Effector memory CD8-positive, alpha-beta T cell (primary cell): ENCODE measurements around the gene PRPSAP2.

Experiments
- ATAC-seq: fragments of 150-1000 bp; cut with Tn5 transposase; replicated peaks from 2 replicates; pipeline ENCODE4 v1.10.0; 2021; ENCODE audit warnings: mild to moderate bottlenecking, moderate library complexity
- DNase-seq, 3 experiments: peaks; one replicate each; pipeline ENCODE4 v3.0.0; 2021
- H3K27ac Mint-ChIP-seq, 2 donors: one replicate each; pipeline ENCODE4 v1.8.0; 2022; ENCODE audit warnings: mild to moderate bottlenecking in 2 of 2, mixed read lengths in 2 of 2, moderate library complexity in 2 of 2
- H3K27me3 Mint-ChIP-seq, 2 donors: one replicate each; pipeline ENCODE4 v1.8.0; 2022; ENCODE audit warnings: mixed read lengths in 2 of 2
- H3K36me3 Mint-ChIP-seq: one replicate; pipeline ENCODE4 v1.8.0; 2022; ENCODE audit warnings: mild to moderate bottlenecking, moderate library complexity, mixed read lengths; ENCODE audit not compliant: insufficient read depth
- H3K4me1 Mint-ChIP-seq, 2 donors: one replicate each; pipeline ENCODE4 v1.8.0; 2022; ENCODE audit warnings: low read depth in 2 of 2, mixed read lengths in 2 of 2
- H3K4me3 Mint-ChIP-seq, 2 donors: one replicate each; pipeline ENCODE4 v1.8.0; 2022; ENCODE audit warnings: mild to moderate bottlenecking in 2 of 2, mixed read lengths in 2 of 2, moderate library complexity in 2 of 2
- H3K9me3 Mint-ChIP-seq, 2 donors: one replicate each; pipeline ENCODE4 v1.8.0; 2022; ENCODE audit warnings: mixed read lengths in 2 of 2

The PRPSAP2 gene

DNA sequence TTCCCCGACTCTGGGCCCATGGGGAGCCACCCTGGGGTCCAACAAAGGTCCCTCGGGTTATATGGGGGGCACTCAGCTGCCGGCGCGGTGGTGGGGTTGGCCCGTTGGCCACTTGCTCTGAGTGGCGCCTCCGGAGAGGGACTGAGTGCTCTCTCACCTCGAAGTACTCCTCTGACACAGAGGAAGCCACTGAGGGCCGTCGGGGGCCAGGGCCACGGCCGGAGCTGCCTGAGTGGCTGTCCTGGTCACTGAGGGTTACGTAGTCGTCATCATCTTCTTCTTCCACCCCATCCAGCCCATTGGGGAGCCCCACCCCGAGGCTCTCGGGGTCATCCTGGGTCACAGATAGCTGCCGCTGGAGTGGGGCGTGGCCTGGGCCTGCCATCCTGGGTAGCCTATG lies 119.7 kb downstream of the PRPSAP2 start:
- no peak overlapping the region for H3K4me3 Mint-ChIP-seq
- peaks cover 11% of the 10 kb centered on the region for H3K36me3 Mint-ChIP-seq
- no peaks in the 10 kb centered on the region for H3K27me3 Mint-ChIP-seq
- ATAC-seq (no peak), DNase-seq (no peak)
- no peaks in the 10 kb centered on the region for H3K9me3 Mint-ChIP-seq
- H3K27ac Mint-ChIP-seq, result no peak overlapping the region
- H3K4me1 Mint-ChIP-seq, result peaks cover 0 to 6% of the 10 kb centered on the region in 2 donors

DNA sequence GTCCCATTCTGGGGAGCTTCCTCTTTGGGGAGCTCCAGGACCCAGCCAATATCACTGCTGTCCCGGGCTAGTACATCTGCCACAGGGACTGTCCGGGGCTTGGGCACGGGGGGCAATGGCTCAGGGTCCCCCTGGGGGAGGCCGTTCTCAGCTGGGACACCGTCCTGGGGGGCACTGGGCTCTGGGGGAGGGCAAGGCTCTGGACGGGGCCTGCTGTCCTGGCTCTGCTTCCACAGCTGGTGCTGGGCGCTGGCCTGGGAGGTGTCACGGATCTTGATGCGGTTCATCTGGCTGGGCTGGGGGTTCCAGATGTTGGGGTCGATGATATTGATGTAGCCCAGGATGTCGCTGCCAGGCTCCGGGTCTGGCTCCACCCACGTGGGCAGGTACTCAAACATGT lies 120.1 kb downstream of the PRPSAP2 start:
- DNase-seq, result no peak
- Mint-ChIP-seq H3K4me1 (peaks cover 0 to 6% of the 10 kb centered on the region in 2 donors), H3K27me3 (no peaks in the 10 kb centered on the region), H3K4me3 (no peak overlapping the region), H3K27ac (no peak overlapping the region), H3K9me3 (no peaks in the 10 kb centered on the region), H3K36me3 (peaks cover 11% of the 10 kb centered on the region)
- ATAC-seq, result no peak

DNA sequence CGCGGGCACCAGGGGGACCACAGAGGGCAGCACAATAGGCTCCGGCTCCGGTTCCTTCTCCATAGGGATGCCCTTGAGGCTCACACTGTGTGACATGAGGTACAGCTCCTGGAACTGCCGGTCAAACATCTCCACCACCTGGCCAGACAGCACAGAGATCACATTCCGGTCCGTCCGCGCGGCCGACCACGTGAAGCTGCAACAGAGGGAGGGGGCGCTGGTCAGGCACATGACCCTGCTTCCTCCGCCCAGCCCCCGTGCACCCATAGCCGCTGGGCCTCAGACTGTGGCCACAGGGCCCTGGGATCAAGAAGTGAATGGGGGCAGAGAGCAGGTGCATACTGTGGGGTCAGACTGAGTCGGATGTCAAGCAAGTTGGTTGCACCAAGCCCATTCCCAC lies 120.7 kb downstream of the PRPSAP2 start:
- Mint-ChIP-seq H3K36me3 (peaks cover 11% of the 10 kb centered on the region), H3K27me3 (no peaks in the 10 kb centered on the region), H3K27ac (no peak overlapping the region), H3K4me3 (no peak overlapping the region), H3K9me3 (no peaks in the 10 kb centered on the region), H3K4me1 (peaks cover 0 to 7% of the 10 kb centered on the region in 2 donors)
- DNase-seq, result no peak
- ATAC-seq, result no peak
